WTC11 (cell line): ENCODE data around the gene USP20. TPM values are rescaled to one million over a fixed set of nuclear protein-coding genes. Genes with fewer than 3 reads are reported as not detected.

Experiments
- ATAC-seq: fragments of 200-7000 bp; cut with Tn5 transposase; 2 replicates; pipeline ENCODE4 v1.10.0; 2021; ENCODE audit warnings: mild to moderate bottlenecking, moderate library complexity
- CTCF ChIA-PET: fragments of 300-600 bp; sonication (Branson Sonifier 250); formaldehyde crosslinking; loops from one replicate; lab custom pipeline; 2021; ENCODE audit warnings: antibody characterized with exemption; lab: Charles Lee
- POLR2A ChIA-PET: fragments of 350-600 bp; sonication (Branson Sonifier 250); formaldehyde crosslinking; loops from one replicate; lab custom pipeline; 2021; ENCODE audit warnings: antibody characterized with exemption; lab: Charles Lee
- DNase-seq: peaks from one replicate; pipeline ENCODE4 v3.0.0; 2021; ENCODE audit warnings: low spot score
- H3K27ac Mint-ChIP-seq: 2 replicates; pipeline ENCODE4 v1.8.0; 2021; ENCODE audit warnings: mixed read lengths
- H3K27me3 Mint-ChIP-seq: 2 replicates; pipeline ENCODE4 v1.8.0; 2021; ENCODE audit warnings: low read depth, mild to moderate bottlenecking, moderate library complexity, mixed read lengths
- H3K36me3 Mint-ChIP-seq: 2 replicates; pipeline ENCODE4 v1.8.0; 2021; ENCODE audit warnings: mixed read lengths
- H3K4me1 Mint-ChIP-seq: 2 replicates; pipeline ENCODE4 v1.8.0; 2022; ENCODE audit warnings: mixed read lengths
- H3K4me3 Mint-ChIP-seq: 2 replicates; pipeline ENCODE4 v1.8.0; 2021; ENCODE audit warnings: mild to moderate bottlenecking, moderate library complexity, mixed read lengths
- H3K9me3 Mint-ChIP-seq: 2 replicates; pipeline ENCODE4 v1.8.0; 2021; ENCODE audit warnings: mixed read lengths
- ATF1 ChIP-seq: sonication (generic); formaldehyde crosslinking; IDR thresholded peaks from 2 replicates; pipeline ENCODE4 v1.8.1; 2023; ENCODE audit warnings: mild to moderate bottlenecking, moderate library complexity, missing genetic modification reagents
- ATF2 ChIP-seq: sonication (generic); formaldehyde crosslinking; IDR thresholded peaks from 2 replicates; pipeline ENCODE4 v1.8.1; 2022; ENCODE audit warnings: low read depth, missing genetic modification reagents, borderline replicate concordance
- CREB1 ChIP-seq: sonication (generic); formaldehyde crosslinking; IDR thresholded peaks from 2 replicates; pipeline ENCODE4 v1.8.0; 2023; ENCODE audit warnings: mild to moderate bottlenecking, missing genetic modification reagents
- CREM ChIP-seq: sonication (generic); formaldehyde crosslinking; IDR thresholded peaks from 2 replicates; pipeline ENCODE4 v1.8.1; 2022; ENCODE audit warnings: mild to moderate bottlenecking, missing genetic modification reagents, moderate library complexity
- E2F1 ChIP-seq: sonication (generic); formaldehyde crosslinking; IDR thresholded peaks from 2 replicates; pipeline ENCODE4 v1.8.0; 2022; ENCODE audit warnings: mild to moderate bottlenecking, missing genetic modification reagents
- EMX1 ChIP-seq: fragments of 250-450 bp; sonication (Bioruptor Pico); IDR thresholded peaks from 2 replicates; pipeline ENCODE4 v1.8.0; 2021; ENCODE audit warnings: mild to moderate bottlenecking
- ERG ChIP-seq: fragments of 250-450 bp; sonication (Bioruptor Pico); IDR thresholded peaks from 2 replicates; pipeline ENCODE4 v1.8.0; 2021; ENCODE audit warnings: mild to moderate bottlenecking
- ESRRA ChIP-seq: sonication (generic); formaldehyde crosslinking; IDR thresholded peaks from 2 replicates; pipeline ENCODE4 v1.8.1; 2022; ENCODE audit warnings: mild to moderate bottlenecking, missing genetic modification reagents, borderline replicate concordance
- GABPB1 ChIP-seq: sonication (generic); formaldehyde crosslinking; IDR thresholded peaks from 2 replicates; pipeline ENCODE4 v1.8.1; 2023; ENCODE audit warnings: mild to moderate bottlenecking, missing genetic modification reagents
- GTF2I ChIP-seq: fragments of 250-450 bp; sonication (Bioruptor Pico); conservative IDR thresholded peaks from 2 replicates; pipeline ENCODE4 v1.4.0; 2021; ENCODE audit warnings: mild to moderate bottlenecking
- HMGXB4 ChIP-seq: sonication (generic); formaldehyde crosslinking; IDR thresholded peaks from 2 replicates; pipeline ENCODE4 v1.8.1; 2023; ENCODE audit warnings: mild to moderate bottlenecking, moderate library complexity, missing genetic modification reagents
- JAZF1 ChIP-seq: fragments of 250-450 bp; sonication (Bioruptor Pico); IDR thresholded peaks from 2 replicates; pipeline ENCODE4 v1.9.0; 2021; ENCODE audit warnings: moderate library complexity, mild to moderate bottlenecking, inconsistent platforms
- MYBL2 ChIP-seq: sonication (generic); formaldehyde crosslinking; IDR thresholded peaks from 2 replicates; pipeline ENCODE4 v1.8.1; 2023; ENCODE audit warnings: mild to moderate bottlenecking, moderate library complexity, missing genetic modification reagents
- NFATC4 ChIP-seq: fragments of 250-450 bp; sonication (Bioruptor Pico); IDR thresholded peaks from 2 replicates; pipeline ENCODE4 v1.9.0; 2021; ENCODE audit warnings: mild to moderate bottlenecking
- NFE2L1 ChIP-seq: sonication (generic); formaldehyde crosslinking; IDR thresholded peaks from 2 replicates; pipeline ENCODE4 v1.8.1; 2023; ENCODE audit warnings: missing genetic modification reagents
- NFYB ChIP-seq: sonication (generic); formaldehyde crosslinking; conservative IDR thresholded peaks from 2 replicates; pipeline ENCODE4 v1.8.0; 2022; ENCODE audit warnings: low read depth, missing genetic modification reagents
- NR2C2 ChIP-seq: sonication (generic); formaldehyde crosslinking; IDR thresholded peaks from 2 replicates; pipeline ENCODE4 v1.8.0; 2022; ENCODE audit warnings: mild to moderate bottlenecking, missing genetic modification reagents
- PRRX2 ChIP-seq: fragments of 250-450 bp; sonication (Bioruptor Pico); IDR thresholded peaks from 2 replicates; pipeline ENCODE4 v1.8.0; 2021; ENCODE audit warnings: mild to moderate bottlenecking
- RELA ChIP-seq: sonication (generic); formaldehyde crosslinking; IDR thresholded peaks from 2 replicates; pipeline ENCODE4 v1.8.1; 2022; ENCODE audit warnings: missing genetic modification reagents, mild to moderate bottlenecking, borderline replicate concordance
- SOX15 ChIP-seq: fragments of 250-450 bp; sonication (Bioruptor Pico); IDR thresholded peaks from 2 replicates; pipeline ENCODE4 v1.9.0; 2021; ENCODE audit warnings: mild to moderate bottlenecking
- total RNA-seq: library from RNA; stranded (reverse); gene quantifications from 3 replicates; pipeline ENCODE4 v1.2.3, GENCODE V29; 2021
- TF ChIP-seq, protein P1 (sequence below): fragments of 250-450 bp; sonication (Bioruptor Pico); IDR thresholded peaks from 2 replicates; pipeline ENCODE4 v1.9.0; 2021; ENCODE audit warnings: mild to moderate bottlenecking, borderline replicate concordance
- TF ChIP-seq, protein P2 (sequence below): sonication (generic); formaldehyde crosslinking; IDR thresholded peaks from 2 replicates; pipeline ENCODE4 v1.8.1; 2023; ENCODE audit warnings: mild to moderate bottlenecking, missing genetic modification reagents, moderate library complexity
- TF ChIP-seq, protein P3 (sequence below): sonication (generic); formaldehyde crosslinking; IDR thresholded peaks from 2 replicates; pipeline ENCODE4 v1.8.1; 2022; ENCODE audit warnings: low read depth, mild to moderate bottlenecking, moderate library complexity, missing genetic modification reagents, borderline replicate concordance
- TF ChIP-seq, protein P4 (sequence below): sonication (generic); formaldehyde crosslinking; IDR thresholded peaks from 2 replicates; pipeline ENCODE4 v1.8.0; 2022; ENCODE audit warnings: mild to moderate bottlenecking, missing genetic modification reagents

The USP20 gene
- total RNA-seq, 1 experiment from 2014 or later, result 29.3 TPM

- TF ChIP-seq ESRRA (CRISPR knock-in tag), result no peak
- no peak for TF ChIP-seq CREB1 (CRISPR knock-in tag)
- no peak for TF ChIP-seq SOX15
- no peak for TF ChIP-seq ATF2 (CRISPR knock-in tag)
- TF ChIP-seq, protein P1, sequence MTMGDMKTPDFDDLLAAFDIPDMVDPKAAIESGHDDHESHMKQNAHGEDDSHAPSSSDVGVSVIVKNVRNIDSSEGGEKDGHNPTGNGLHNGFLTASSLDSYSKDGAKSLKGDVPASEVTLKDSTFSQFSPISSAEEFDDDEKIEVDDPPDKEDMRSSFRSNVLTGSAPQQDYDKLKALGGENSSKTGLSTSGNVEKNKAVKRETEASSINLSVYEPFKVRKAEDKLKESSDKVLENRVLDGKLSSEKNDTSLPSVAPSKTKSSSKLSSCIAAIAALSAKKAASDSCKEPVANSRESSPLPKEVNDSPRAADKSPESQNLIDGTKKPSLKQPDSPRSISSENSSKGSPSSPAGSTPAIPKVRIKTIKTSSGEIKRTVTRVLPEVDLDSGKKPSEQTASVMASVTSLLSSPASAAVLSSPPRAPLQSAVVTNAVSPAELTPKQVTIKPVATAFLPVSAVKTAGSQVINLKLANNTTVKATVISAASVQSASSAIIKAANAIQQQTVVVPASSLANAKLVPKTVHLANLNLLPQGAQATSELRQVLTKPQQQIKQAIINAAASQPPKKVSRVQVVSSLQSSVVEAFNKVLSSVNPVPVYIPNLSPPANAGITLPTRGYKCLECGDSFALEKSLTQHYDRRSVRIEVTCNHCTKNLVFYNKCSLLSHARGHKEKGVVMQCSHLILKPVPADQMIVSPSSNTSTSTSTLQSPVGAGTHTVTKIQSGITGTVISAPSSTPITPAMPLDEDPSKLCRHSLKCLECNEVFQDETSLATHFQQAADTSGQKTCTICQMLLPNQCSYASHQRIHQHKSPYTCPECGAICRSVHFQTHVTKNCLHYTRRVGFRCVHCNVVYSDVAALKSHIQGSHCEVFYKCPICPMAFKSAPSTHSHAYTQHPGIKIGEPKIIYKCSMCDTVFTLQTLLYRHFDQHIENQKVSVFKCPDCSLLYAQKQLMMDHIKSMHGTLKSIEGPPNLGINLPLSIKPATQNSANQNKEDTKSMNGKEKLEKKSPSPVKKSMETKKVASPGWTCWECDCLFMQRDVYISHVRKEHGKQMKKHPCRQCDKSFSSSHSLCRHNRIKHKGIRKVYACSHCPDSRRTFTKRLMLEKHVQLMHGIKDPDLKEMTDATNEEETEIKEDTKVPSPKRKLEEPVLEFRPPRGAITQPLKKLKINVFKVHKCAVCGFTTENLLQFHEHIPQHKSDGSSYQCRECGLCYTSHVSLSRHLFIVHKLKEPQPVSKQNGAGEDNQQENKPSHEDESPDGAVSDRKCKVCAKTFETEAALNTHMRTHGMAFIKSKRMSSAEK (CRISPR knock-in tag), result no peak
- no peak for TF ChIP-seq GTF2I (CRISPR knock-in tag)
- no peak for TF ChIP-seq HMGXB4 (CRISPR knock-in tag)
- TF ChIP-seq CREM, result no peak
Measured at GRCh38 chr9:129909851-129910250, 74.6 kb downstream of the USP20 start (continued).

GRCh38 chr9:129910628-129911567 is 75.6 kb downstream of the USP20 start:
- Mint-ChIP-seq H3K27me3 (no peaks in the 10 kb centered on the region), H3K27ac (no peak overlapping the region; the same call in 1 of the 2 replicates), H3K4me3 (no peak overlapping the region), H3K9me3 (peaks cover 9% of the 10 kb centered on the region; the same call in 1 of the 2 replicates), H3K36me3 (peaks cover 15% of the 10 kb centered on the region), H3K4me1 (peaks cover 19% of the 10 kb centered on the region)
- CTCF ChIA-PET, result no interaction called here
- no peak for ATAC-seq
- no peak for DNase-seq
- POLR2A ChIA-PET, result no interaction called here
- no peak for TF ChIP-seq NFE2L1
- no peak for TF ChIP-seq JAZF1
- TF ChIP-seq EMX1 (CRISPR knock-in tag), result no peak
- TF ChIP-seq MYBL2, result no peak
- no peak for TF ChIP-seq PRRX2 (CRISPR knock-in tag)
- no peak for TF ChIP-seq NR2C2 (CRISPR knock-in tag)
- TF ChIP-seq, protein P2, sequence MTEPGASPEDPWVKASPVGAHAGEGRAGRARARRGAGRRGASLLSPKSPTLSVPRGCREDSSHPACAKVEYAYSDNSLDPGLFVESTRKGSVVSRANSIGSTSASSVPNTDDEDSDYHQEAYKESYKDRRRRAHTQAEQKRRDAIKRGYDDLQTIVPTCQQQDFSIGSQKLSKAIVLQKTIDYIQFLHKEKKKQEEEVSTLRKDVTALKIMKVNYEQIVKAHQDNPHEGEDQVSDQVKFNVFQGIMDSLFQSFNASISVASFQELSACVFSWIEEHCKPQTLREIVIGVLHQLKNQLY (CRISPR knock-in tag), result no peak
- TF ChIP-seq, protein P3, sequence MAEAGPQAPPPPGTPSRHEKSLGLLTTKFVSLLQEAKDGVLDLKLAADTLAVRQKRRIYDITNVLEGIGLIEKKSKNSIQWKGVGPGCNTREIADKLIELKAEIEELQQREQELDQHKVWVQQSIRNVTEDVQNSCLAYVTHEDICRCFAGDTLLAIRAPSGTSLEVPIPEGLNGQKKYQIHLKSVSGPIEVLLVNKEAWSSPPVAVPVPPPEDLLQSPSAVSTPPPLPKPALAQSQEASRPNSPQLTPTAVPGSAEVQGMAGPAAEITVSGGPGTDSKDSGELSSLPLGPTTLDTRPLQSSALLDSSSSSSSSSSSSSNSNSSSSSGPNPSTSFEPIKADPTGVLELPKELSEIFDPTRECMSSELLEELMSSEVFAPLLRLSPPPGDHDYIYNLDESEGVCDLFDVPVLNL (CRISPR knock-in tag), result no peak
- no peak for TF ChIP-seq E2F1 (CRISPR knock-in tag)
- TF ChIP-seq, protein P4, sequence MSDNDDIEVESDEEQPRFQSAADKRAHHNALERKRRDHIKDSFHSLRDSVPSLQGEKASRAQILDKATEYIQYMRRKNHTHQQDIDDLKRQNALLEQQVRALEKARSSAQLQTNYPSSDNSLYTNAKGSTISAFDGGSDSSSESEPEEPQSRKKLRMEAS (CRISPR knock-in tag), result no peak
- TF ChIP-seq NFYB (CRISPR knock-in tag), result no peak
- no peak for TF ChIP-seq NFATC4 (CRISPR knock-in tag)
- no peak for TF ChIP-seq ATF1
- TF ChIP-seq ERG, result no peak
- no peak for TF ChIP-seq RELA (CRISPR knock-in tag)
- TF ChIP-seq GABPB1, result no peak
